GM13977 (cell line): ENCODE results near the gene SGPL1.
"Not testable (repeated sequence)": the region's sequence is repeated elsewhere in the genome, so short reads cannot be mapped to it uniquely, and the experiment has no call there.

ENCODE experiments used
- DNase-seq: peaks from one replicate; pipeline ENCODE4 v3.0.0; 2012; ENCODE audit warnings: low spot score
- CTCF ChIP-seq: IDR thresholded peaks from 2 replicates; pipeline ENCODE4 v1.5.1; 2012; ENCODE audit warnings: mild to moderate bottlenecking, control low read depth; ENCODE audit not compliant: insufficient read depth; ENCODE audit errors: extremely low read depth, missing control alignments
- in situ Hi-C: fragments of 300-500 bp; cut with MboI; formaldehyde crosslinking; loops from one replicate; pipeline ENCODE4 v1.12.0; 2022; ENCODE audit warnings: low sequenced_read_pairs, low pct_unique_long_range_greater_than_20kb, mixed read lengths, inconsistent platforms; ENCODE audit not compliant: unreplicated experiment

The SGPL1 gene

GRCh38 chr10:70815504-70816219, at the start of gene SGPL1:
TSS of gene SGPL1 (plus strand) at chr10:70815948. CDS start at chr10:70816854, 906 bp downstream.
- peak; percentile 100 for TF ChIP-seq CTCF
- in situ Hi-C loops: loop anchor here (10.0 kb wide), 1 partner anchor 59 kb away; no protein-coding TSS in a partner anchor
- peak; percentile 98 for DNase-seq

GRCh38 chr10:70768026-70768685, 47.6 kb upstream of the SGPL1 start:
- DNase-seq, in situ Hi-C loops: not testable (repeated sequence)

GRCh38 chr10:70769121-70769520, 46.6 kb upstream of the SGPL1 start:
- no peak for TF ChIP-seq CTCF
- no peak for DNase-seq
- in situ Hi-C loops: no loop called here

- in situ Hi-C loops: no loop called here
- no peak for DNase-seq
- TF ChIP-seq CTCF: no peak
These were observed 45.7 kb upstream of the SGPL1 start for GRCh38 chr10:70770001-70770400.

GRCh38 chr10:70770516-70770915, 45.2 kb upstream of the SGPL1 start:
- in situ Hi-C loops, DNase-seq: not testable (repeated sequence)

GRCh38 chr10:70771311-70772194, 44.2 kb upstream of the SGPL1 start:
- in situ Hi-C loops: no loop called here
- no peak for DNase-seq
- no peak for TF ChIP-seq CTCF

- in situ Hi-C loops: no loop called here
- no peak for DNase-seq
- no peak for TF ChIP-seq CTCF
These were observed 43.1 kb upstream of the SGPL1 start for GRCh38 chr10:70772627-70773026.
